H1 (cell line): Measurements from ENCODE around the gene HAO1. TPM values are rescaled to one million over a fixed set of nuclear protein-coding genes. Genes with fewer than 3 reads are reported as not detected.

Experiments
- CTCF ChIA-PET: fragments of 300-600 bp; sonication (Branson Sonifier 250); formaldehyde crosslinking; loops from one replicate; lab custom pipeline; 2021; ENCODE audit not compliant: partially characterized antibody; lab: Charles Lee
- POLR2A ChIA-PET: fragments of 300-600 bp; sonication (Branson Sonifier 250); formaldehyde crosslinking; loops from one replicate; lab custom pipeline; 2021; ENCODE audit warnings: inconsistent platforms; ENCODE audit not compliant: partially characterized antibody; lab: Charles Lee
- DNase-seq, 2 experiments: peaks; one replicate each; pipeline versions ENCODE4 v3.0.0 to v3.0.0-alpha.2; 2010 to 2022; ENCODE audit warnings: low spot score in 2 of 2, low read depth in 1 of 2, mixed read lengths in 1 of 2
- FAIRE-seq: peaks from 2 replicates; lab custom pipeline; 2011; peaks lifted over from hg19 to GRCh38; lab: Jason Lieb, UNC
- H2AFZ ChIP-seq: 2 replicates; pipeline ENCODE4 v1.8.1; 2012; ENCODE audit warnings: low read length, inconsistent platforms
- H2AK5ac ChIP-seq: 2 replicates; pipeline ENCODE4 v1.6.1; 2013; ENCODE audit warnings: low read depth, low read length
- H2BK120ac ChIP-seq: replicated peaks from 2 replicates; pipeline ENCODE3; 2013; ENCODE audit warnings: low read depth, low read length, inconsistent platforms
- H2BK12ac ChIP-seq: 2 replicates; pipeline ENCODE4 v1.6.1; 2013; ENCODE audit warnings: low read depth, low read length
- H2BK15ac ChIP-seq: 2 replicates; pipeline ENCODE4 v1.6.1; 2013; ENCODE audit warnings: low read length
- H2BK20ac ChIP-seq: 2 replicates; pipeline ENCODE4 v1.6.1; 2013; ENCODE audit warnings: low read length
- H2BK5ac ChIP-seq: 2 replicates; pipeline ENCODE4 v1.6.1; 2013; ENCODE audit warnings: low read depth, low read length
- H3K14ac ChIP-seq: 2 replicates; pipeline ENCODE4 v1.6.1; 2013; ENCODE audit warnings: inconsistent platforms; ENCODE audit not compliant: insufficient read length
- H3K18ac ChIP-seq: 2 replicates; pipeline ENCODE4 v1.6.1; 2013; ENCODE audit warnings: low read length; ENCODE audit errors: extremely low read depth
- H3K23ac ChIP-seq: 2 replicates; pipeline ENCODE4 v1.6.1; 2013; ENCODE audit warnings: inconsistent platforms; ENCODE audit not compliant: insufficient read length
- H3K23me2 ChIP-seq: 2 replicates; pipeline ENCODE4 v1.6.1; 2013; ENCODE audit warnings: low read depth, low read length
- H3K27ac ChIP-seq: 2 replicates; pipeline ENCODE4 v1.6.1; 2011; ENCODE audit warnings: low read depth, low read length, inconsistent platforms
- H3K27me3 ChIP-seq, 4 experiments: replicated peaks in 1 of 4; 1 replicate in 1 of 4; 2 replicates in 3 of 4; pipeline versions ENCODE4 v1.6.1 to v1.8.1; 2011 to 2013; ENCODE audit warnings: low read length in 3 of 4, mild to moderate bottlenecking in 3 of 4, inconsistent platforms in 2 of 4, mixed read lengths in 2 of 4, moderate library complexity in 1 of 4; ENCODE audit not compliant: control insufficient read depth in 3 of 4, insufficient read depth in 3 of 4; ENCODE audit errors: extremely low read depth in 1 of 4
- H3K36me3 ChIP-seq, 4 experiments: 2 replicates each; pipeline versions ENCODE4 v1.6.1 to v1.8.1; 2011 to 2013; ENCODE audit warnings: mild to moderate bottlenecking in 4 of 4, low read length in 3 of 4, moderate library complexity in 2 of 4, control low read depth in 1 of 4, inconsistent platforms in 1 of 4; ENCODE audit not compliant: insufficient read depth in 4 of 4, control insufficient read depth in 2 of 4
- H3K4ac ChIP-seq: replicated peaks from 2 replicates; pipeline ENCODE3; 2013; ENCODE audit warnings: low read length, low read depth, mixed read lengths, inconsistent platforms; ENCODE audit not compliant: insufficient read length
- H3K4me1 ChIP-seq, 4 experiments: replicated peaks in 1 of 4; 1 replicate in 1 of 4; 2 replicates in 3 of 4; pipeline versions ENCODE4 v1.6.1 to v1.8.1; 2011 to 2013; ENCODE audit warnings: low read length in 3 of 4, inconsistent platforms in 2 of 4, mixed read lengths in 1 of 4; ENCODE audit not compliant: insufficient read depth in 4 of 4, control insufficient read depth in 3 of 4
- H3K4me2 ChIP-seq, 2 experiments: 2 replicates each; pipeline versions ENCODE4 v1.6.1 to v1.8.1; 2011 to 2013; ENCODE audit warnings: low read depth in 2 of 2, low read length in 2 of 2, control low read depth in 1 of 2, inconsistent platforms in 1 of 2, mild to moderate bottlenecking in 1 of 2; ENCODE audit not compliant: insufficient read depth in 1 of 2
- H3K4me3 ChIP-seq, 4 experiments: fragments of 200-600, 300-600 bp in 1 of 4; sonication (generic), shearing (Covaris generic), sonication (Bioruptor Twin) in 1 of 4; 2 replicates each; pipeline versions ENCODE4 v1.5.1 to v1.8.1; 2011 to 2016; ENCODE audit warnings: low read length in 4 of 4, low read depth in 3 of 4, control low read depth in 2 of 4, inconsistent platforms in 2 of 4, mild to moderate bottlenecking in 2 of 4, mixed read lengths in 1 of 4, moderate library complexity in 1 of 4; ENCODE audit not compliant: insufficient read depth in 2 of 4; ENCODE audit errors: extremely low read depth in 1 of 4
- H3K56ac ChIP-seq: replicated peaks from 2 replicates; pipeline ENCODE3; 2013; ENCODE audit warnings: low read depth, mild to moderate bottlenecking, mixed read lengths, low read length, inconsistent platforms; ENCODE audit not compliant: insufficient read length
- H3K79me1 ChIP-seq: 2 replicates; pipeline ENCODE4 v1.6.1; 2013; ENCODE audit warnings: low read depth, low read length, control low read depth
- H3K79me2 ChIP-seq, 2 experiments: 2 replicates each; pipeline versions ENCODE4 v1.6.1 to v1.8.1; 2012 to 2013; ENCODE audit warnings: low read length in 2 of 2, mild to moderate bottlenecking in 2 of 2, inconsistent platforms in 1 of 2; ENCODE audit not compliant: insufficient read depth in 2 of 2, control insufficient read depth in 1 of 2
- H3K9ac ChIP-seq, 4 experiments: replicated peaks in 1 of 4; 1 replicate in 1 of 4; 2 replicates in 3 of 4; pipeline versions ENCODE4 v1.6.1 to v1.8.1; 2011 to 2013; ENCODE audit warnings: low read depth in 3 of 4, low read length in 3 of 4, control low read depth in 2 of 4, mild to moderate bottlenecking in 2 of 4, moderate library complexity in 2 of 4, inconsistent platforms in 1 of 4; ENCODE audit errors: extremely low read depth in 1 of 4
- H3K9me3 ChIP-seq, 2 experiments: 2 replicates each; pipeline versions ENCODE4 v1.6.1 to v1.8.1; 2012 to 2013; ENCODE audit warnings: mild to moderate bottlenecking in 2 of 2, moderate library complexity in 2 of 2, control low read depth in 1 of 2, inconsistent platforms in 1 of 2, low read depth in 1 of 2, low read length in 1 of 2, mixed read lengths in 1 of 2; ENCODE audit not compliant: insufficient read depth in 2 of 2
- H4K20me1 ChIP-seq, 2 experiments: replicated peaks in 1 of 2; 2 replicates each; pipeline versions ENCODE3 to v1.8.1; 2011 to 2013; ENCODE audit warnings: inconsistent platforms in 2 of 2, low read length in 2 of 2, mild to moderate bottlenecking in 1 of 2; ENCODE audit not compliant: insufficient read depth in 2 of 2, control insufficient read depth in 1 of 2
- H4K5ac ChIP-seq: 2 replicates; pipeline ENCODE4 v1.6.1; 2013; ENCODE audit warnings: low read length, low read depth, mixed read lengths, inconsistent platforms; ENCODE audit not compliant: insufficient read length
- H4K8ac ChIP-seq: 2 replicates; pipeline ENCODE4 v1.8.0; 2013; ENCODE audit warnings: mild to moderate bottlenecking, moderate library complexity, low read length, inconsistent platforms; ENCODE audit not compliant: insufficient read depth; ENCODE audit errors: extremely low read depth
- H4K91ac ChIP-seq: replicated peaks from 2 replicates; pipeline ENCODE3; 2013; ENCODE audit warnings: low read length, mixed read lengths, inconsistent platforms; ENCODE audit not compliant: insufficient read length
- ATF2 ChIP-seq: IDR thresholded peaks from 2 replicates; pipeline ENCODE4 v1.6.1; 2012; ENCODE audit warnings: low read length, inconsistent platforms
- polyA plus RNA-seq, 7 experiments: library from polyadenylated mRNA; depleted of rRNA in 3 of 7; stranded (reverse) in 5 of 7; unstranded in 2 of 7; fragments of >200 nt in 5 of 7; fragments of 200-250 nt in 2 of 7; gene quantifications; 1 replicate in 5 of 7; 2 replicates in 1 of 7; 4 replicates in 1 of 7; pipeline versions ENCODE4 v1.2.1 to v1.2.3, GENCODE V29; 2011 to 2013; ENCODE audit warnings: missing spikeins in 2 of 7, mixed read lengths in 2 of 7
- total RNA-seq: library from RNA; stranded (reverse); fragmentation: NEBNext Ultra II Directional; extraction: Animal tissue kit (Norgen Biotek cat#: 25700); gene quantifications from 2 replicates; pipeline ENCODE4 v1.2.1, GENCODE V29; 2021

HAO1 gene
- total and polyA plus RNA-seq, 2 of the 8 experiments (the other 6 are each of a cell fraction or from before 2014, with no cell fraction given): not detected

- POLR2A ChIA-PET: no interaction called here
Measured at GRCh38 chr20:7843613-7844012, 96.6 kb downstream of the HAO1 start.

More at GRCh38 chr20:7843613-7844012, 96.6 kb downstream of the HAO1 start:
- no peak overlapping the region for H2AK5ac ChIP-seq
- no peak overlapping the region for H2BK15ac ChIP-seq
- H3K23me2 ChIP-seq: no peaks in the 10 kb centered on the region; the same call in 1 of the 2 replicates
- H3K23ac ChIP-seq: no peak overlapping the region
- CTCF ChIA-PET: interaction anchor here (2.7 kb wide), 1 partner anchor 16 kb away, joined by 8 read pairs; no protein-coding TSS in a partner anchor
- H4K8ac ChIP-seq: no peak overlapping the region
- H3K4me3 ChIP-seq: no peak overlapping the region
- no peaks in the 10 kb centered on the region for H3K4me1 ChIP-seq
- no peaks in the 10 kb centered on the region for H4K20me1 ChIP-seq
- H3K14ac ChIP-seq: no peak overlapping the region
- no peak overlapping the region for H4K91ac ChIP-seq
- TF ChIP-seq ATF2: no peak
- no peak overlapping the region for H3K56ac ChIP-seq
- FAIRE-seq: no peak
- H2AFZ ChIP-seq: no peak overlapping the region
- no peaks in the 10 kb centered on the region for H3K9me3 ChIP-seq
- H2BK20ac ChIP-seq: no peak overlapping the region
- no peak overlapping the region for H4K5ac ChIP-seq
- no peak overlapping the region for H3K18ac ChIP-seq
- no peaks in the 10 kb centered on the region for H3K79me1 ChIP-seq
- no peak for DNase-seq
- no peak overlapping the region for H3K9ac ChIP-seq
- H3K79me2 ChIP-seq: no peaks in the 10 kb centered on the region; a peak in 1 of 4 replicates
- H2BK12ac ChIP-seq: no peak overlapping the region
- H2BK5ac ChIP-seq: no peak overlapping the region
- no peaks in the 10 kb centered on the region for H3K36me3 ChIP-seq
- H3K4me2 ChIP-seq: no peak overlapping the region
- H3K27me3 ChIP-seq: no peaks in the 10 kb centered on the region
- no peak overlapping the region for H3K4ac ChIP-seq
- no peak overlapping the region for H2BK120ac ChIP-seq
- no peak overlapping the region for H3K27ac ChIP-seq
